NT2/D1 (cell line): Measurements from ENCODE around the gene NLRC5.

Experiments used
- DNase-seq: peaks from one replicate; pipeline ENCODE4 v3.0.0-alpha.2; 2011; ENCODE audit warnings: low read depth, low spot score
- H3K27me3 ChIP-seq: 2 replicates; pipeline ENCODE4 v1.6.0; 2011; ENCODE audit warnings: mild to moderate bottlenecking; ENCODE audit not compliant: insufficient read length, insufficient read depth
- H3K36me3 ChIP-seq: 2 replicates; pipeline ENCODE4 v1.6.1; 2011; ENCODE audit warnings: mild to moderate bottlenecking, low read length, mixed read lengths; ENCODE audit not compliant: insufficient read depth, insufficient read length
- H3K4me1 ChIP-seq: 2 replicates; pipeline ENCODE4 v1.5.1; 2011; ENCODE audit not compliant: insufficient read depth, insufficient read length
- H3K4me3 ChIP-seq: 2 replicates; pipeline ENCODE4 v1.5.1; 2011; ENCODE audit warnings: low read depth; ENCODE audit not compliant: insufficient read length
- H3K9ac ChIP-seq: 2 replicates; pipeline ENCODE4 v1.6.0; 2011; ENCODE audit warnings: low read depth; ENCODE audit not compliant: insufficient read length
- H3K9me3 ChIP-seq: 2 replicates; pipeline ENCODE4 v1.5.1; 2011; ENCODE audit warnings: mild to moderate bottlenecking, low read length; ENCODE audit not compliant: insufficient read depth
- SUZ12 ChIP-seq: IDR thresholded peaks from 2 replicates; pipeline ENCODE4 v1.6.1; 2011; ENCODE audit not compliant: insufficient read length, insufficient read depth; ENCODE audit errors: extremely low read depth
- YY1 ChIP-seq: IDR thresholded peaks from 2 replicates; pipeline ENCODE4 v1.6.1; 2011; ENCODE audit not compliant: insufficient read length, insufficient read depth
- ZNF274 ChIP-seq: IDR thresholded peaks from 2 replicates; pipeline ENCODE4 v1.6.1; 2011; ENCODE audit warnings: mild to moderate bottlenecking, low read depth, low read length

Gene NLRC5

DNA sequence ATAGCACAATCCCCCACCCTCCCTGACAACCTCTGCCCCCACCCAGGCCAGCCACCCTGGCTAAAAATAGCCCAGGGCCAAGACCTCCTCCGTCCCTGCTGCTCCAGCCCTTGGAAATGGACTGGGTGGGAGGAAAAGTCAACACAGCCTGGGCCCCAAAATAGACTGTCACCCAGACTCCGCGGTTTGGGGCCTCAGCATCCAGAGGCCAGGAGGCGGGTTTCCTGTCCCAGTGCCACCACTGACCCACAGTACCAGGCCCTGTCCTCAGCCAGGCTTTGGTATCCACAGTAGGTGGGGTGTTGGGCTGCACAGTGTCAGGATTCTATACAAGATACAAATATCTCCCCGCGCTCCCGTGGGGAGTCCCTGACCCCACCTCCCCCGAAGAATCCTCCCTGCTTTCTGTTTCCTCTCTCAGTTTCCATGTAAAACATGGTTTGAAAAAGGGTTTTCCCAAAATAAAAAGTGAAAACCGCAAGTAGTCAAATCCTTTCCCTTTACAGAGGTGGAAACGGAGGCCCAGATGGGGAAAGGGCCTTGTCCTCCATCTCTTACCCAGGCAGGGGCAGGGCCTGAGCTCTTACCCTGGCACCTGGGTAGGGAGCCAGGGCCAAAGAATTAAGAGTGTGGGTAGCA, 123.2 kb downstream of the NLRC5 start:
- H3K9me3 ChIP-seq: no peaks in the 10 kb centered on the region
- peaks cover 43% of the 10 kb centered on the region for H3K36me3 ChIP-seq
- TF ChIP-seq ZNF274: no peak
- TF ChIP-seq SUZ12: no peak
- no peak for TF ChIP-seq YY1
- peak overlapping the region; percentile 22 for H3K9ac ChIP-seq
- H3K4me3 ChIP-seq: no peak overlapping the region
- H3K27me3 ChIP-seq: no peaks in the 10 kb centered on the region
- DNase-seq: no peak
- H3K4me1 ChIP-seq: peaks cover 23% of the 10 kb centered on the region

DNA sequence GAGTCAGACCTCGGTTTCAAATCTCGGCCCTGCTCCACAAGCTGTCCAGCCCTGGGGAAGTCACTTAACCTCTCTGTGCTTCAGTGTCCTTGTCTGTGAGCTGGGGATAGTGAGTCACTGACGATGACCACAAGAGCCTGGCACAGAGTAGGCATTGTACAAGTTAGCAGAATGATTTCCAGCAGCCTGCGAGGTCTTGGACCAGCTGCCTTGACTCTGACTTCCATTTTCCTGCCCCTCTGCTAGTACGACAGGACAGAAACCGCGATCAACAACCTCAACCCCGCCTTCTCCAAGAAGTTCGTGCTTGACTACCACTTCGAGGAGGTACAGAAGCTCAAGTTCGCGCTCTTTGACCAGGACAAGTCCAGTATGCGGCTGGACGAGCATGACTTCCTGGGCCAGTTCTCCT, 123.7 kb downstream of the NLRC5 start:
- no peak for DNase-seq

DNA sequence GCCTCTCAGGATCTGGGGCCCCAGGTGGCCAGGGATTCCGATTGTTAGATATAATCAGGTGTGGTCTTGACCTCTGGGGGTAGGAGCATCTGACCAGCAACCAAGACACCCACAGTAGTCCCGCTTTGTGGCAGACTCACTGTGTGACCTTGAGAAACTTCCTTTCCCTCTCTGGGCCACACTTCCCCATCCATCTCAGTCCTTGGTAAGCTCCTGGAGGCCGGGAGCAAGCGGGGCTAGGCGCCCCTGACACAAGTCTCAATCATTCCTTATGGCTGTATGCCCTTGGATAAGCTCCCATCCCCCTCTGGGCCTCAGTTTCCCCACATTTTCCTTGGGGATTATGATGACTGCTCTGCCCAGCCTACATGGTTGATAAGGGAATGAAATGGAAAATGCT, 124.3 kb downstream of the NLRC5 start:
- Histone ChIP-seq H3K4me1 (peaks cover 20% of the 10 kb centered on the region), H3K9ac (no peak overlapping the region), H3K27me3 (no peaks in the 10 kb centered on the region), H3K9me3 (no peaks in the 10 kb centered on the region), H3K36me3 (peaks cover 44% of the 10 kb centered on the region), H3K4me3 (no peak overlapping the region)
- DNase-seq: no peak
- TF ChIP-seq ZNF274: no peak
- TF ChIP-seq YY1: no peak
- no peak for TF ChIP-seq SUZ12

More for the DNA sequence above, 123.7 kb downstream of the NLRC5 start:
- H3K9ac ChIP-seq: no peak overlapping the region
- peaks cover 44% of the 10 kb centered on the region for H3K36me3 ChIP-seq
- no peaks in the 10 kb centered on the region for H3K9me3 ChIP-seq
- H3K4me1 ChIP-seq: peaks cover 23% of the 10 kb centered on the region
- no peak for TF ChIP-seq YY1
- no peak for TF ChIP-seq SUZ12
- TF ChIP-seq ZNF274: no peak
- H3K4me3 ChIP-seq: no peak overlapping the region
- no peaks in the 10 kb centered on the region for H3K27me3 ChIP-seq

DNA sequence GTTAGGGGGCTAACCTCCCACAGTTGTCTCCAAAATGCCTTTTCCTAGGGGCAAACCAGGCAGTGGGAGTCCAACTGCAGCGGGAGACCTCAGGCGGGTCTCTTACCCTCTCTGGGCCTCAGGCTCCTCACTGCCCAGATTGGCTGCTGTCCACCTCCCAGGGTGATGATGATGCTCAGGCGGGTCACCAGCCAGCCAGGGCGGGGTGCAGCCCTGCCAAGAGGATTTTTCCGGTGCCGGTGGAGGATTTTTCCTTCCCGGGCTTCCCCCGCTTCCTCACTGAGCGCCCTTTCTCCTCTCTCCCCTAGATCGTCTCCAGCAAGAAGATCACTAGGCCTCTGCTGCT, 125.8 kb downstream of the NLRC5 start:
- Histone ChIP-seq H3K9ac (peak overlapping the region; percentile 33), H3K36me3 (peaks cover 55% of the 10 kb centered on the region), H3K9me3 (no peaks in the 10 kb centered on the region), H3K4me1 (peaks cover 20% of the 10 kb centered on the region), H3K27me3 (no peaks in the 10 kb centered on the region), H3K4me3 (no peak overlapping the region)
- DNase-seq: no peak
- TF ChIP-seq SUZ12 (no peak), YY1 (no peak), ZNF274 (no peak)

DNA sequence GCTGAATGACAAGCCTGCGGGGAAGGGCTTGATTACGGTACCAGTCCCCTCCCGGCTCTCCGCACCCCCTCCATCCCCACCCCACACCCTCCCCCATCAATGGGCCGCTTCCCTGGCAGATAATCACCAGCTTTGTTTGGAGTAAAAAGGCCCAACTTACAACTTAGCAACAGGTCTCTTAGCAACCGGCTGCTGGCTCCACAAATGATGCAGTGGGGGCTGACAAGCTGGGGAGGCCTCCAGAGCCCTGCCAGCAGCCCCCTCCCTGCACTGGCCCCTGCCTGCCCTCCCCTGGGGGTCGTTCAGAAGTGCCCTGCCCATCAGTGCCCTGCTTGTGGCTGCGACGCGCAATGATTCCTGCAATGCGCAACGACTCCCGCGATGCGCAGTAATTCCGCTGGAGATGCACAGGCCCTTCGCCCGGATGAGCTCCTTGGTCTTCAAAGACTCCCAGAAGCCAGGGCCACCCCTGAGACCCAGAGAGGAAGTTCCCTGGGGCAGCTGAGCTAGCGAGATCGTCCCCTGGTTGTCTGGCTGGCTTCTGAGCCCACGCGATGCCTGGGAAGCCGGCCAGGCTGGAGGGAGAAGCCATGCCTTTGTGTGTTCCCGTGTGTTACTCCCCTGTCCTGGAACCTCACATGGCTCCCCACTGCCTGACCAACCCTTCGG, 126.3 kb downstream of the NLRC5 start:
- TF ChIP-seq ZNF274: no peak
- no peak for TF ChIP-seq YY1
- no peak for TF ChIP-seq SUZ12
- H3K4me1 ChIP-seq: peaks cover 20% of the 10 kb centered on the region
- H3K9ac ChIP-seq: peak overlapping the region; percentile 33
- no peaks in the 10 kb centered on the region for H3K27me3 ChIP-seq
- H3K9me3 ChIP-seq: no peaks in the 10 kb centered on the region
- H3K36me3 ChIP-seq: peaks cover 56% of the 10 kb centered on the region
- DNase-seq: peak; percentile 57
- H3K4me3 ChIP-seq: no peak overlapping the region

DNA sequence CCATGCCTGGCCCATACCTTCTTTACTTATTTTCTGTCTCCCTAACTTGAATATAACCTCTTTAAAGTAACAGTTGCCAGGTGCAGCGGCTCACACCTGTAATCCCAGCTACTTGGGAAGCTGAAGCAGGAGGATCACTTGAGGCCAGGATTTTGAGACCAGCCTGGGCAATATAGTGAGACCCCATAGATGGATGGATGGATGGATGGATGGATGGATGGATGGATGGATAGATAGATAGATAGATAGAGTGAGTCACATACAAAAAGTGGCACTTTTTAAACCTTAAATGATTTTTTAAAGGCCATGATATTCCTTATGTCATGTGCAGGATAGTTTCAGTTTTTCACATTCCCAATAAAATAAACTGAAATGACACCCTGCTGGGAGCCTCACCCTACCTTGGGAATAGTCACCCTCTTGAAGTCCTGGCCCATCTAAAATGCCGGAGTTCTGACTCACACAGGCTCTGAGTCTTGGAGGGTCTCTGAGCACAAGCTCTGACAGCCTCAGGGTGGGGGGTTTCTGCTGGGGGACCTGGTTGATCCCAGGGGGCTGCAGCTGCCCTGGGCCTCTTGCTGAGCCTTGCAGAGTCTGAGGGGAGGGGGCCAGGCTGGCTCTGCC, 129.2 kb downstream of the NLRC5 start:
- Histone ChIP-seq H3K4me1 (peaks cover 17% of the 10 kb centered on the region), H3K4me3 (no peak overlapping the region), H3K36me3 (peaks cover 72% of the 10 kb centered on the region), H3K9ac (no peak overlapping the region), H3K9me3 (no peaks in the 10 kb centered on the region), H3K27me3 (no peaks in the 10 kb centered on the region)
- TF ChIP-seq ZNF274 (no peak), SUZ12 (no peak), YY1 (no peak)
- no peak for DNase-seq

DNA sequence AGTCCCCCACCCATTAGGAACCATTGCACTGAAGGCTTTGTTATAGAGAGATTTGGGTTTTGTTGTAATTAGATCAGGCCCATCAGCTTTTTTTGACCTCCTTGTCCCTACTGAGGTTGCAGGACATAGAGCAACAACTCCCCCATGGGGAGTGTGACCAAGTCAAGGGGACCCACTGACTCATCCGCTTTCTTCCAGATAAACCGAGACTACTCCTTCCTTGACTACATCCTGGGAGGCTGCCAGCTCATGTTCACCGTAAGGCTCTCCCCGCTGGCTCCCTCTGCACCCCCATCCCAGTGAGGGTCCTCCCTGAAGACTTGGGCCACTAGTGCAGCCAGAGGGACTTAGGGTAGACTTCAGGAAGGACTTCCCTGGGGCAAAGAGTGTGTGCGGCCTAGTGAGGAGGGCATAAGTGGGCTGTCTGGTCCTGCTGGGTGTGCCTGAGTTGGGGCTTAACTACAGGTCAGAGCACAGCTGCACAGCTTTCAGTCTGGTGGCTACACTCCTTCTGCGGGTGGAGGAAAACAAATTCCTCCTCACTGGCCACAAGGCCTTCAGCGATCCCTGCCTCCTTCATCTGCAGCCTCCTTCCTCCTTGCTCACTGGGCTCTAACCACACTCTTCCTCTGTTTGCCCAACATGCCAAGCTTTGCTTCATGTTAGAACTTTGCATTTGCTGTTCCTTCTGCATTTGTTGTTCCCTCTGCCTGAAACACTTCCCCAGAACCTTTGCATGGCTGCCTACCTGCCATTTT, 134.0 kb downstream of the NLRC5 start:
- Histone ChIP-seq H3K9ac (peak overlapping the region; percentile 42), H3K36me3 (peaks cover 60% of the 10 kb centered on the region), H3K9me3 (no peaks in the 10 kb centered on the region), H3K4me3 (no peak overlapping the region), H3K4me1 (peaks cover 4% of the 10 kb centered on the region), H3K27me3 (no peaks in the 10 kb centered on the region)
- DNase-seq: no peak
- TF ChIP-seq YY1 (no peak), ZNF274 (no peak), SUZ12 (no peak)
